Uterus (tissue), 2 donors: ENCODE results near the gene TAF1B.

Experiments used
- POLR2A ChIP-seq, 2 donors: fragments of 450-650 bp; IDR thresholded peaks; one replicate each; pipeline ENCODE4 v1.6.1; 2016; ENCODE audit warnings: antibody characterized with exemption in 2 of 2, mild to moderate bottlenecking in 1 of 2, moderate library complexity in 1 of 2
- TF ChIP-seq, protein P1 (sequence below), 4 experiments: fragments of 200-600 bp in 2 of 4; fragments of 450-650 bp in 2 of 4; sonication (generic) in 2 of 4; IDR thresholded peaks; one replicate each; pipeline ENCODE4 v1.5.1; 2016 to 2019; ENCODE audit warnings: antibody characterized with exemption in 4 of 4, mild to moderate bottlenecking in 2 of 4, moderate library complexity in 1 of 4

DNA sequence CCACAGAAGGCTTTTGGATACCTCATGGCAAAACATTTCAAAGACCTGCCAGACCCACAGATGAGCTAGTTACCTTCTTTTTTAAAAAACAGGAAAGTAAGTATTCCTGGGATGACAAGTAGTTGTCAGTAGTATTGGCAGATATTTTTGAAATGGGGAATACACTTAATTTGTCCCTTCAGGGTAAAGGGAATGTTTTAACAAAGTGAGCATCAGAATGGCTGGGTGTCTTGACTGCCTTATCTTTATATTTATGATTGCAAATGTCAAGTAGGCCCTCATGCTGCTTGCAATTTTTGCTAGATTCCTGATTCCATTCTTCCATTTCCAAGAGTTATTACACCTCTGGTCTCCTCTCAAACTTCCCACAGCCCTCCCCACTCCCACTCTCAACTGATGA lies 4.9 kb upstream of the TAF1B start:
- TF ChIP-seq POLR2A (IDR thresholded peaks at IDR 0.05) = no peak
- TF ChIP-seq, protein P1, sequence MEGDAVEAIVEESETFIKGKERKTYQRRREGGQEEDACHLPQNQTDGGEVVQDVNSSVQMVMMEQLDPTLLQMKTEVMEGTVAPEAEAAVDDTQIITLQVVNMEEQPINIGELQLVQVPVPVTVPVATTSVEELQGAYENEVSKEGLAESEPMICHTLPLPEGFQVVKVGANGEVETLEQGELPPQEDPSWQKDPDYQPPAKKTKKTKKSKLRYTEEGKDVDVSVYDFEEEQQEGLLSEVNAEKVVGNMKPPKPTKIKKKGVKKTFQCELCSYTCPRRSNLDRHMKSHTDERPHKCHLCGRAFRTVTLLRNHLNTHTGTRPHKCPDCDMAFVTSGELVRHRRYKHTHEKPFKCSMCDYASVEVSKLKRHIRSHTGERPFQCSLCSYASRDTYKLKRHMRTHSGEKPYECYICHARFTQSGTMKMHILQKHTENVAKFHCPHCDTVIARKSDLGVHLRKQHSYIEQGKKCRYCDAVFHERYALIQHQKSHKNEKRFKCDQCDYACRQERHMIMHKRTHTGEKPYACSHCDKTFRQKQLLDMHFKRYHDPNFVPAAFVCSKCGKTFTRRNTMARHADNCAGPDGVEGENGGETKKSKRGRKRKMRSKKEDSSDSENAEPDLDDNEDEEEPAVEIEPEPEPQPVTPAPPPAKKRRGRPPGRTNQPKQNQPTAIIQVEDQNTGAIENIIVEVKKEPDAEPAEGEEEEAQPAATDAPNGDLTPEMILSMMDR (IDR thresholded peaks at IDR 0.05) = no peak
